Mesenchymal stem cell (in vitro differentiated cells and primary cell): ENCODE results near the gene FLYWCH1.
A peak's percentile ranks its signal among the peaks of the same experiment; 100 is the strongest.

ENCODE experiments used
- DNase-seq: peaks from one replicate; pipeline ENCODE4 v3.0.0-alpha.2; 2013
- H2AFZ ChIP-seq: one replicate; pipeline ENCODE4 v1.6.1; 2013; ENCODE audit warnings: low read depth, mild to moderate bottlenecking, control low read depth, inconsistent platforms, low read length, moderate library complexity
- H2AK5ac ChIP-seq: 2 replicates; pipeline ENCODE4 v1.6.1; 2013; ENCODE audit warnings: low read length, moderate library complexity, mild to moderate bottlenecking, inconsistent platforms; ENCODE audit not compliant: severe bottlenecking
- H2BK120ac ChIP-seq: one replicate; pipeline ENCODE4 v1.6.1; 2013; ENCODE audit warnings: low read depth, mild to moderate bottlenecking, inconsistent platforms, low read length, moderate library complexity
- H2BK12ac ChIP-seq, 2 experiments: one replicate each; pipeline ENCODE4 v1.6.1; 2013; ENCODE audit warnings: inconsistent platforms in 2 of 2, low read length in 2 of 2, mild to moderate bottlenecking in 2 of 2, moderate library complexity in 2 of 2, control low read depth in 1 of 2
- H2BK15ac ChIP-seq: one replicate; pipeline ENCODE4 v1.6.1; 2013; ENCODE audit warnings: mild to moderate bottlenecking, low read depth, inconsistent platforms; ENCODE audit not compliant: poor library complexity, severe bottlenecking
- H2BK5ac ChIP-seq: 2 replicates; pipeline ENCODE4 v1.6.1; 2013; ENCODE audit warnings: low read depth, mild to moderate bottlenecking, low read length, control low read depth, inconsistent platforms; ENCODE audit not compliant: poor library complexity, severe bottlenecking
- H3K14ac ChIP-seq, 2 experiments: one replicate each; pipeline ENCODE4 v1.6.1; 2013; ENCODE audit warnings: inconsistent platforms in 2 of 2, low read length in 2 of 2, control low read depth in 1 of 2, mild to moderate bottlenecking in 1 of 2, moderate library complexity in 1 of 2
- H3K18ac ChIP-seq, 2 experiments: one replicate each; pipeline ENCODE4 v1.6.1; 2013; ENCODE audit warnings: inconsistent platforms in 2 of 2, low read length in 2 of 2, control low read depth in 1 of 2, low read depth in 1 of 2, mild to moderate bottlenecking in 1 of 2
- H3K23ac ChIP-seq, 2 experiments: one replicate each; pipeline ENCODE4 v1.6.1; 2013; ENCODE audit warnings: inconsistent platforms in 2 of 2, low read length in 2 of 2, mild to moderate bottlenecking in 2 of 2, moderate library complexity in 2 of 2, control low read depth in 1 of 2
- H3K27ac ChIP-seq: 2 replicates; pipeline ENCODE4 v1.5.1; 2013; ENCODE audit warnings: mild to moderate bottlenecking, moderate library complexity, low read length, control low read depth, inconsistent platforms; ENCODE audit not compliant: poor library complexity, severe bottlenecking
- H3K27me3 ChIP-seq, 2 experiments: 2 replicates each; pipeline versions ENCODE4 v1.6.1 to v1.7.0; 2013; ENCODE audit warnings: low read length in 2 of 2, mild to moderate bottlenecking in 2 of 2, moderate library complexity in 2 of 2, control low read depth in 1 of 2, inconsistent platforms in 1 of 2; ENCODE audit not compliant: control insufficient read depth in 1 of 2, insufficient read depth in 1 of 2
- H3K36me3 ChIP-seq, 2 experiments: 2 replicates each; pipeline versions ENCODE4 v1.6.1 to v1.7.0; 2013; ENCODE audit warnings: low read length in 2 of 2, control low read depth in 1 of 2, inconsistent platforms in 1 of 2, low read depth in 1 of 2, mild to moderate bottlenecking in 1 of 2; ENCODE audit not compliant: insufficient read depth in 2 of 2, control insufficient read depth in 1 of 2
- H3K4ac ChIP-seq, 2 experiments: one replicate each; pipeline ENCODE4 v1.6.1; 2013; ENCODE audit warnings: inconsistent platforms in 2 of 2, low read length in 2 of 2, mild to moderate bottlenecking in 2 of 2, moderate library complexity in 2 of 2, control low read depth in 1 of 2, low read depth in 1 of 2
- H3K4me1 ChIP-seq: 2 replicates; pipeline ENCODE4 v1.6.1; 2013; ENCODE audit warnings: low read depth, low read length, control low read depth; ENCODE audit not compliant: control insufficient read depth, insufficient read depth
- H3K4me2 ChIP-seq: 2 replicates; pipeline ENCODE4 v1.6.1; 2013; ENCODE audit warnings: low read length, mild to moderate bottlenecking, inconsistent platforms; ENCODE audit not compliant: poor library complexity, severe bottlenecking
- H3K4me3 ChIP-seq, 2 experiments: 2 replicates each; pipeline versions ENCODE4 v1.5.1 to v1.7.0; 2013; ENCODE audit warnings: low read length in 2 of 2, mild to moderate bottlenecking in 2 of 2, control low read depth in 1 of 2, low read depth in 1 of 2; ENCODE audit not compliant: insufficient read depth in 1 of 2
- H3K79me1 ChIP-seq: replicated peaks from 2 replicates; pipeline ENCODE4 v1.6.1; 2013; ENCODE audit warnings: mild to moderate bottlenecking, control low read depth, low read length, inconsistent platforms; ENCODE audit not compliant: poor library complexity, severe bottlenecking
- H3K9ac ChIP-seq: 2 replicates; pipeline ENCODE4 v1.7.0; 2013; ENCODE audit warnings: mild to moderate bottlenecking, low read length, moderate library complexity
- H3K9me3 ChIP-seq: 2 replicates; pipeline ENCODE4 v1.7.0; 2013; ENCODE audit warnings: mild to moderate bottlenecking, low read length; ENCODE audit not compliant: control insufficient read depth
- H4K8ac ChIP-seq: one replicate; pipeline ENCODE4 v1.6.1; 2013; ENCODE audit warnings: inconsistent platforms, mild to moderate bottlenecking, low read length, moderate library complexity
- H4K91ac ChIP-seq: one replicate; pipeline ENCODE4 v1.6.1; 2013; ENCODE audit warnings: mild to moderate bottlenecking, low read length, inconsistent platforms
- WGBS: methylation state at CpG from one replicate; pipeline ENCODE4 v1.1.7; 2013; ENCODE audit warnings: mixed read lengths; 5-methylcytosine and 5-hydroxymethylcytosine counted together

FLYWCH1 gene

DNA sequence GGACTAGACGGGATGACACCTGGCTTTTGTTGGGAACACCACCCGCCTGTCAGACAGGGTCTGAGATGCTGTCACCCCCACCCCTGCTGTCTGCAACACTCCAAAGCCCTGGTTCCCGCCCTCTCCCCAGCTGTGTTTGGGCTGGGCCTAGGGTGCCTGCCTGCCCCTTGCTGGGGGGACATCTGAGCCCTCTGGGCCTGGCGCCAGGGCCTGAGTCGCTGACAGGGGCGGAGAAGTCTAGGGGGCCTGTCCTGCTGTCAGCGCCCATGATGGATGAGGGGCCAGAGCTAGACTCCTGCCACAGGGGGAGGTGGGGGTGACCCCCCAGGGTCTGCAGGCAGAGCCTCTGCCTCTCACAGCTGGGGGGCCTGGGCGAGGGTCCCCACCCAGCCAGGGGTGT lies 76.1 kb downstream of the FLYWCH1 start:
- no peak overlapping the region for H3K14ac ChIP-seq
- no peak overlapping the region for H2BK5ac ChIP-seq
- H3K4ac ChIP-seq, result no peak overlapping the region
- H3K18ac ChIP-seq, result no peak overlapping the region
- no peak overlapping the region for H3K4me3 ChIP-seq
- H3K4me2 ChIP-seq, result no peak overlapping the region
- H2BK120ac ChIP-seq, result no peak overlapping the region
- no peak overlapping the region for H3K23ac ChIP-seq
- H3K9me3 ChIP-seq, result no peaks in the 10 kb centered on the region
- no peak overlapping the region for H2BK15ac ChIP-seq
- no peaks in the 10 kb centered on the region for H3K36me3 ChIP-seq
- peaks cover 34 to 65% of the 10 kb centered on the region in 2 experiments for H3K27me3 ChIP-seq
- WGBS, result 58% methylated on average over 8 of the region's 8 CpGs
- no peak overlapping the region for H2AFZ ChIP-seq
- H3K27ac ChIP-seq, result no peak overlapping the region
- no peak overlapping the region for H4K91ac ChIP-seq
- no peak overlapping the region for H2AK5ac ChIP-seq
- no peaks in the 10 kb centered on the region for H3K79me1 ChIP-seq
- no peak overlapping the region for H4K8ac ChIP-seq
- no peak overlapping the region for H2BK12ac ChIP-seq
- H3K9ac ChIP-seq, result no peak overlapping the region
- peaks cover 11% of the 10 kb centered on the region for H3K4me1 ChIP-seq
- no peak for DNase-seq

DNA sequence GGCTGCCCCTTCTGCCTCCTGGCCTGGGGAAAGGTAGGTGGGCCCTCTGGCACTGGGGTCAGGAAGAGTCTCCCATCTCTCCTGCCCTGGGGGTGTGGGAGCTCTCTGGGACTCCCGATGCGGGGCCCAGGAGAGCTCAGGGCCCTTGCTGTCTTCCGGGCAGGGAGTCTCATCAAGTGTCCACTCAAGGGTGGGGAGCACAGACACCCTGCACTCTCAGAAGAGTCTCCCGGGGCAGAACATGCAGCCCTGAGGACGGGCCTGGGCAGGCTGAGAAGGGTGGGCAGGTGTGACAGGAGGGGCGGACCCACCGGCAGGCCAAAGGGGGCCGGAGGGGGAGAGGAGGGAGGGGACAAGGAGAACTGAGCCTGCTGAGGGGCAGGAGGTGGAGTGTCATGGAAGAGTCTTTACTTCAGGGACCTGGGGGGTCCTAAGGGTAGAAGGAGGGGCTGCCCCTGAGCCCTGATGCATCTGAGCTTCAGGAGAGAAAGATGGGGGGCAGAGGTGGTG lies 76.9 kb downstream of the FLYWCH1 start:
- no peak overlapping the region for H4K91ac ChIP-seq
- 50% methylated on average over 8 of the region's 8 CpGs for WGBS

DNA sequence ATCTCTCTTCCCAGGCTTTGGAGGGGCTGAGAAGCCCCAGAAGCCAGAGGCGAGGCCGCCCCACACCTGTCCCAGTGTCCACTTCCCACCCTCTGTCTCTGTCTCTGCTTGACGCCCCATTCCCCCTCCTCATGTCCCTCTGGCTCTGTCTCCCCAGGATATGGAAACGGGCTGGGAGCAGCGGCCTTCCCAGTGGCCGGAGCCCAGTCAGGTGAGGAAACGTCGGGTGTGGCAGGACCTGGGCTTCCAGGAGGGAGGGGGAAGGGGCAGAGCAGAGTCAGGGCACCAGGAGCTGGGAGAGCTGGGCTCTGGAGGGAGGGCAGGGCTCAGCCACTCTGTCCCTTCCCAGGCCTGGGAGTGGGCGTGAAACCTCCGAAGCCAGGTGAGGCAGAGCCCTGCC lies 79.2 kb downstream of the FLYWCH1 start:
- Histone ChIP-seq H2AFZ (no peak overlapping the region), H3K18ac (no peak overlapping the region), H2BK12ac (no peak overlapping the region), H3K9ac (no peak overlapping the region), H3K4me1 (peaks cover 5% of the 10 kb centered on the region), H3K14ac (no peak overlapping the region), H3K4me2 (no peak overlapping the region), H3K27me3 (peaks cover 34 to 71% of the 10 kb centered on the region in 2 experiments), H3K27ac (no peak overlapping the region), H3K79me1 (no peaks in the 10 kb centered on the region), H2BK120ac (no peak overlapping the region), H3K9me3 (no peaks in the 10 kb centered on the region), H3K4ac (no peak overlapping the region), H4K91ac (no peak overlapping the region), H2AK5ac (no peak overlapping the region), H3K23ac (no peak overlapping the region), H3K36me3 (no peaks in the 10 kb centered on the region), H4K8ac (no peak overlapping the region), H2BK15ac (no peak overlapping the region), H2BK5ac (no peak overlapping the region), H3K4me3 (no peak overlapping the region)
- DNase-seq, result no peak
- WGBS, result 82% methylated on average over 9 of the region's 10 CpGs

More for the DNA sequence above, 76.9 kb downstream of the FLYWCH1 start:
- Histone ChIP-seq H2BK5ac (no peak overlapping the region), H3K27ac (no peak overlapping the region), H3K14ac (no peak overlapping the region), H3K4me1 (peaks cover 10% of the 10 kb centered on the region), H2BK15ac (peak overlapping the region; percentile 12), H3K4me2 (no peak overlapping the region), H3K27me3 (peaks cover 34 to 67% of the 10 kb centered on the region in 2 experiments), H2BK12ac (no peak overlapping the region), H3K9ac (no peak overlapping the region), H3K79me1 (no peaks in the 10 kb centered on the region), H2BK120ac (no peak overlapping the region), H2AFZ (no peak overlapping the region), H2AK5ac (no peak overlapping the region), H3K4ac (no peak overlapping the region), H3K18ac (no peak overlapping the region), H3K36me3 (no peaks in the 10 kb centered on the region), H3K23ac (no peak overlapping the region), H4K8ac (no peak overlapping the region), H3K4me3 (no peak overlapping the region), H3K9me3 (no peaks in the 10 kb centered on the region)
- DNase-seq, result no peak

DNA sequence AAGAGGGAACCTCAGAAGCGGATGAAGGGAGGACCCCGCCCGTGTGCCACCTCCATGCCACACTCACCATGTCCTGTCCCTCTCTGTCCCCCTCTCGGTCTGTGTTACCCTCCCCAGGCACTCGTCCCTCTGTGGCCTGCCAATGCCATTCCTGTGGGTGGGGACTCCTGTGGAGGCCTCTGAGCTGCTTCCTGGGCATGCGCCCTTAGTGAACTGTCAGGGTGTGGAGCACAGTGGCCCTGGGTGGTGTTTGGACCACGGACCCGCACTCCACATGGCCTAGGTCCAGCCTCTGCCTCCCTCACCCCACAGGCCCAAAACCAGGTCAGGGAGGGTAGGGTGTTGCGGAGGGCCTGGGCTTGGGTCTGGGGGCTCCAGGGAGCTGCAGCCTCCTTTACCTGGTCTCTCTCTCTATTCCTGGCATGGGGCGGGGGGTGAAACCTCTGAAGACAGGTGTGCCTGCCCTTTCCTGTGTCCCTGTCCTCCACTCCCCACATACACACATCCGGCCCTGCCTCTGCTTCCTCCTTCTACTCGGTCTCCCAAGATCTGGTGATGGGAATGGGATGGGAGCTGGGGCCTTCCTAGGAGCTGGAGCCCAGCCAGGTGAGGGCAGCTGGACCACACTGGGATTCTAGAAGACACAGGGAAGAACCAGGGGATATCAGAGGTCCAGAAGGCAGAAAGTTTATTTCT lies 80.0 kb downstream of the FLYWCH1 start:
- Histone ChIP-seq H3K14ac (no peak overlapping the region), H3K9me3 (no peaks in the 10 kb centered on the region), H2BK15ac (no peak overlapping the region), H3K23ac (no peak overlapping the region), H4K91ac (no peak overlapping the region), H4K8ac (no peak overlapping the region), H3K4me1 (peaks cover 5% of the 10 kb centered on the region), H2AK5ac (no peak overlapping the region), H3K79me1 (no peaks in the 10 kb centered on the region), H2BK12ac (no peak overlapping the region), H3K4ac (no peak overlapping the region), H3K27me3 (peaks cover 37 to 70% of the 10 kb centered on the region in 2 experiments), H2BK5ac (no peak overlapping the region), H2AFZ (no peak overlapping the region), H3K9ac (no peak overlapping the region), H2BK120ac (no peak overlapping the region), H3K36me3 (no peaks in the 10 kb centered on the region), H3K4me2 (no peak overlapping the region), H3K18ac (no peak overlapping the region), H3K27ac (no peak overlapping the region), H3K4me3 (no peak overlapping the region)
- WGBS, result 69% methylated on average over 8 of the region's 12 CpGs
- DNase-seq, result no peak
